GM18511 (cell line): ENCODE data around the gene ATP9A.
"Not testable (repeated sequence)": the region's sequence is repeated elsewhere in the genome, so short reads cannot be mapped to it uniquely, and the experiment has no call there.

Experiments used
- ATAC-seq: cut with Tn5 transposase; IDR thresholded peaks from one replicate; pipeline ENCODE4 v1.9.1; 2021; ENCODE audit warnings: mild to moderate bottlenecking, moderate library complexity; ENCODE audit not compliant: unreplicated experiment

ATP9A gene

DNA sequence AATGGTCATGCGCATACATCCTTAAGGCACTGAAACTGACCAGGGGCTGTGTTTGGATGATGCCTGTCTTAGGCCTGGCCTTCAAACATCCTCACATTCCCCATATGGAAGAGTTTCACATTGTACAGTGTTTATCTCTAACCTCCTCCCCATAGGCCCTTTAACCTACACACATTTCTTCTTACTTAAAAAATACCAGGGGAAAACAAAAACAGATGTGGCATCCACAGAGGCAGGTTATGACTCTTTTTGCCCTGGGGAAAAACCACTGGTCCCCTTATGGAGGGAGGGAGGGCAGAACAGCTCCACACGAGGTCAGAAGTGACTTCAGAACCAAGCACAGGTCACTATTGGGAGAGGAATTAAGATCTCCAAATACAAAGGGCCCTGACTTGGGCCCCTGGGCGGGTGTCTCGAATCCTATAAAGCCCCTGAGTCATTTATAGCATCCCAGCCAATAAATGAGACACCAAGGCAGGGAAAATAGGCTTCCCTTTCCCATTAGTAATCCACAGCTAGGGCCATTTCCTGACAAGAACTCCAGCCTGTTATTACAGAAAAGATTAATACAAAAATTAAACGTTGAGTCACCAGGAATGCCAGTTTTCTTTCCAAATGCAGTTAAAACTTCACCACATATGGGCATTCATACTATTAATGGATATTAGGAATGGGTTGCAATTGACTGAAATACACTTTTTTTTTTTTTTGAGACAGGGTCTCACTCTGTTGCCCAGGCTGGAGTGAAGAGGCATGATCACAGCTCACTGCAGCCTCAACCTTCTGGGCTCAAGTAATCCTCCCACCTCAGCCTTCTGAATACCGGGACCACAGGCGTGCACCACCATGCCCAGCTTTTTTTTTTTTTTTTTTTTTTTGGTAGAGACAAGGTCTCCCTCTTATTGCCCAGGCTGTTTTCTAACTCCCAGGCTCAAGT, 107.2 kb downstream of the ATP9A start:
- no peak for ATAC-seq

DNA sequence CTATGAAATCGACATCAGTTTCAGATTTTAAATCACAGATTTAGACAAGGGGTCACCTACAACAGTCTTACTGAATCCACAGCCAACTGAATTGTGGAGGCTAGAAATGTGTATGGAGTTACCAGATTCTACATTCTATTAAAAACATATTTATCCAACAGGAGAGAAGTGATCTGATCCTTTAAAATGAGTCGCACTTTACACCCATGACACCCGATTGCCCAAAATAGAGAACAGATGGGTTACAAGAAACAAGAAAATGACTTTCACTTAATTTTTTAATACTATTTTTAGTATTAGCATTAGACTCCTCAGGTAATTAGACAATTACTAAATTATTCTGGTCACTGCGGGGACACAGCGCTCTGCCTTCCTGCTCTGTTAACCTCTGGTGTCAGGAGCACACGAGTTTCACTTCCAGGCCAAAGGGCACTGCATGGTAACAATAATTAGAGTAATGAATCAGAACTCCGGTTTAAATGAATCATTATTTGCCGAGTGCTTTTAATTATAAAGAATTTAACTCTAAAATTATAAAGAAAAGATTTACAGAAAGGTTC, 108.6 kb downstream of the ATP9A start:
- ATAC-seq: no peak

DNA sequence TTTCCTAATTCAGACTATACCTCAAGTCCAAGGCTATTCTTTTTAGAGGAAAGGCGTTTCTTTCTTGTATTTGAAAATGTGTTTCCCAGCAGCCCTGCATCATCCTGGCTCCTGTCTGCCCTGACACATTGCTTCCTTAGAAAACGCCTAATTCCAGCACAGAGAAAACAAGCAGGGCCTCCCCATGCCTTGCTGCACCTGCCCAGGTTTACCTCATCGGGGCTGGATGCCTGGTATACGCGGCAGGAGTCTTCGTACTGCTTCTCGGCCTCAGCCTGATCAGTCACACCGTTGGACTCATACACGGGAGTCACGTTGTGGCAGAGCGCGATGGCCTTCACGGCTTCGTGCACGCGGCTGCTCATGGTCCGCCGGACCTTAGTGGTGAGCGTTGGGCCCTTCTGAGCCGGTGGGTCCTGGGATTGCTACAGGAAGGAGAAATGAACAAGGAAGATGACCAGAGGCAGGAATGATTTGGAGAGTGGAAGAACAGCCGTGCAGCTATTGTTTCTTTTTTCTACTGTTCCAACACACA, 111.4 kb downstream of the ATP9A start:
- no peak for ATAC-seq

DNA sequence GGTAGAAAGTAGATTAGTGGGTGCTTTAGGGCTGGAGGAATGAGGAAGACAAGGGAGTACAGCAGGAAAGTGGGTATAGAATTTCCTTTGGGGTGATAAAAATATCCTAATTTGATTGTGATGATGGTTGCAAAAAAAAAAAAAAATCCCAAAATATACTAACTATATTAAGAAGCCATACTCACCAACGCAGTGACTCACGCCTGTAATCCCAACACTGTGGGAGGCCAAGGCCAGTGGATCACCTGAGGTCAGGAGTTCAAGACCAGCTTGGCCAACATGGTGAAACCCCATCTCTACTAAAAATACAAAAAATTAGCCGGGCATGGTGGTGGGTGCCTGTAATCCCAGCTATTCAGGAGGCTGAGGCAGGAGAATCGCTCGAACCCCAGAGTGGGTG, 112.1 kb downstream of the ATP9A start:
- not testable (repeated sequence) for ATAC-seq

DNA sequence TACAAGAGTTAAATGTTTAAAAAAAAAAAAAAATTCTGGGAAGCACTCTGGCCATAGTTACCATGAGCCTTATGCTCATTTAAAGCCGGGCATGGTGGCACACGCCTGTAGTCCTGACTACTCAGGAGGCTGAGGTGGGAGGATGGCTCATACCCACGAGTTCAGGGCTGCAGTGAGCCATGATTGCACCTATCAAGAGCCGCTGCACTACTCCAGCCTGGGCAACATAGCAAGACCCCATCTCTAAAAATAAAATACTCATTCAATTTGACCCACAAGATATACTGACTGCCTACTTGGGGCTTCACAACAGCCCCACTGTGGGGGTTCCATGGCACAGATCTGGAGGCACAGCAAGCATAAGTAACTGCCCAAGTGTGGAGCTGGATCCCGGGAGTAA, 113.7 kb downstream of the ATP9A start:
- ATAC-seq: no peak

DNA sequence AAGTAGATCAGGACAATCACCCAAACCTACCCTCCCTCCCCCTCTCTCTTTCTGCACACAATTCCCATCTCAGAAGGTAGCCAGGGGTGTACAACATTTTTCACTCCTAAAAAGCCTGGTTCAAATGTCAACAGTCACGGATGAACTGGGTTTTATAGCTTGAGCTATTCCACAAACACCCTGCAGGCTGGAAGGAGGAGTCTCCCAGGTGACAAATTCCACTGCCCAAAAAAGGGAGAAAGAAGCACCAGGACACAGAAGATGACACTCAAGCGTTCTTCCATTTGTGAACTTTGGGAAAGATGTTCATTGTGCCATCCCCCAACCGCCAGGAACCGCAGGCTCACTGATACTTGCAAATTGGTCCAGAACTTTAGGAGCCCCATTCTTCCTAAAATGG, 114.1 kb downstream of the ATP9A start:
- ATAC-seq: no peak

DNA sequence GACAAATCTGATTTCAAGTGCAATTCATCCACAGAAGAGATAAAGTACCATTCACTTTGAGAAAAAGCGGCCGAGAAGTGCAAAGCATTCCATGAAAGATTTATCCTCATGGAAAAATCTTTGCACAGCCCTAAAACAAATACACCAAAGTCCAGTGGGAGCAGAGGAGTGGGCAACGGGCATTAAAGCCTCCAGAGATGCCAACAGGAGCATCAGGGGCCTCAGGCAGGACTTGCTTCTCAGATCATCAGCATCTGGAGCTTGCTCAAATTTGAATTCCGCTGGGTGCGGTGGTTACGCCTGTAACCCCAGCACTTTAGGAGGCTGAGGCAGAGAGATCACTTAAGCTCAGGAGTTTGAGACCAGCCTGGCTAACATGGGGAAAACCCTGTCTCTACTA, 115.0 kb downstream of the ATP9A start:
- ATAC-seq: no peak

DNA sequence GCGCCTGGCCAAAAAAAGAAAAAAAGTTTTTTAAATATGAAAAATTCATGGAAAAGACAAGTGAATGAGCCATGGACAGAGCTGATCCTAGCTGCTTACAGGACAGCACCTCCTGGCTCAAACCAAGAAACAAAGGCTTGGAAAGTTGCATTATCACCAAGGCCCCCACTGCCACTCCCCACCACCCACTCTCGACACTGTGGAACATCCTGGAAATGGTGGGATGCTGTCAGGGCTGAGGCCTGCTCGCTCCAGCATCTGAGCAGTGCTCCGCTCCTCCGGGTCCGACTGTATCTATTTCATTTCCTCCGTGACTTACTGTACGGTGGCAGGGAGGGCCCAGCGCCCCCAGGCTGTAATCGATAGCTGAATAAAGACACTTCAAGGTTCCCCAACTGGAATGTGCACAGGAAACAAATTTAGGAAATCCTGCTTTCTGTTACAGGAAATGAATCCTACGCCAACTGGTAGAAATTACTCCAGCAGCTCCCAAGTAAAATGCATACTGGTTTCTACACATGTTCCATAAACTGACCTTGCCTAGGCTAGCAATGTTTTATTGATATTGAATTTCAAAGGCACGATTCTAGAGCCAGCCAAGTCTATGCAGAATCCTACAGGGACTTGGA, 116.2 kb downstream of the ATP9A start:
- no peak for ATAC-seq

DNA sequence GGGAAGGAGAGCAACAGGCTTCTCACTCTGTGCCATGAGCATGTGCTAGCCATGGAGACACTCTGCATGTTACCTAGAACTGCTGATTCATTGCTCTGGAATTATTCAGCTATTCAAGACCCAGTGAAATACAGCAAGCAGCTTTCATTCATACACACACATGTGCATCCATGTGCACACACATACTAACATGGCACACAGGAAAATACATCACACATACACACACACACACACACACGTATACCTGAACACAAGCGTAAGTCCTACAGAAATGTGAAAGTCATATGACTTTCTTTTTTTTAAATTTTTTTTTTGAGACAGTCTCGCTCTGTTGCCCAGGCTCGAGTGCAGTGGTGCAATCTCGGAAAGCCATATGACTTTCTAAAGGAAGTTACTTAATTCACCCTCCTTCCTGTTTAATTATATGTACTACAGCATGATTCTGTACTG, 117.5 kb downstream of the ATP9A start:
- peak; percentile 77 for ATAC-seq

DNA sequence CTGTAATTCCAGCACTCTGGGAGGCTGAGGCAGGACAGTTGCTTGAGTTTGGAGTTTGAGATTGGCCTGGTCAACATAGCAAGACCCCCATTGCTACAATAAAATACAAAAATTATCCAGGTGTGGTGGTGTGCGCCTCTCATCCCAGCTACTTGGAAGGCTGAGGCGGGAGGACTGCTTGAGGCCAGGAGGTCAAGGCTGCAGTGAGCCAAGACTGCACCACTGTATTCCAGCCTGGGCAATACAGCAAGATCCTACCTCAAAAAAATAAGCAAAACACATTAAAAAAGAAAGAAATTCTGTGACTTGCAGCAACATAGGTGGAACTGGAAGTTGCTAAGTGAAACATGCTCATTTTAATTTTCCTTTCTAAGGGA, 119.6 kb downstream of the ATP9A start:
- ATAC-seq: no peak

DNA sequence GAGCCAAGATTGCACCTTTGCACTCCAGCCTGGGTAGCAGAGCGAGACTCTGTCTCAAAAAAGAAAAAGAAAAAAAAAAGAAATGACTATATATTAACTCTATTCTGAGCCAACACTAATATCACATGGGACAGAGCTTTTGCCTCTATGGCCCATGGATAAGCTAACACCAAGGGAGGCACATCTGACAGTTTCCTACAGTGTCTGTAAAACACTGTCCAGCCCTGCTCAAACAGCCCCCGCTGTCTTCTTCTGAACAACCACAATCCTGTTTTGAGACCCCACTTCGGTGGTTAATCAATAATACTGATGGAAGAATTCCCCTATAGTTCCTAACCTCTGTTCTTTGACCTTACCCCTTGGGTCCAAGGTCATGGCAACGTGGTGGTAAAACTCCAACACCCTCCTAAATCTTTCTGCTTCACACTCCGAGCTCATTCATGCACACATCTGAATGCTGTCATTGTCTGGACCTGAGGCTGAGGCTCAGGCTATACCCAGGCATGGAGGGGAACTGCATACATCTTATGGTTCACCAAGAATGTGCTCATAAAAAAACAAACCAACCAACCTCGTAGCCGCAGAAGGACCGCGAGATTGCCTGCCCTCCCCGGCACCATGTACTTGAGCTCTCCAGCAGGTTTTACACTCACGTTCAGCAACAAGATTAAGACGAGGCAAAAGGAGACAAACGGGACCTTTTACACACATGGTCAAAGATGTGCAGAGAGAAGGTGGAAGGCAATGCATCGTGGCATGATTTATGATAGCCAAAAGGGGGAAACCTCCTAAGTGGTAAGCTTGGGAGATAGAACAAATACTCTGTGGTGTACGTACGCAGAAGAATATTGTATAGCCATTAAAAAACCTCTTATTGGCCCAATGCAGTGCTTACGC, 120.3 kb downstream of the ATP9A start:
- no peak for ATAC-seq

DNA sequence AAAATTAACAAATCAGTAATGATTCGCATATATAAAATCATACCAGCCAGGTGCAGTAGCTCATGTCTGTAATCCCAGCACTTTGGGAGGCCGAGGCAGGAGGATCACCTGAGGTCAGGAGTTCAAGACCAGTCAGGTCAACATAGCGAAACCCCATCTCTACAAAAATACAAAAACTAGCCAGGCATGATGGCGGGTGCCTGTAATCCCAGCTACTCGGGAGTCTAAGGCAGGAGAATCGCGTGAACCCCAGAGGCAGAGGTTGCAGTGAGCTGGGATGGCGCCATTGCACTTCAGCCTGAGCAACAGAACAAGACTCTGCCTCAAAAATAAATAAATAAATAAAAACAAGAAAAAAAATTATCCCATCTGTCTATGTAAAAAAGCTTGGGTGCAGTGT, 124.4 kb downstream of the ATP9A start:
- ATAC-seq: not testable (repeated sequence)

DNA sequence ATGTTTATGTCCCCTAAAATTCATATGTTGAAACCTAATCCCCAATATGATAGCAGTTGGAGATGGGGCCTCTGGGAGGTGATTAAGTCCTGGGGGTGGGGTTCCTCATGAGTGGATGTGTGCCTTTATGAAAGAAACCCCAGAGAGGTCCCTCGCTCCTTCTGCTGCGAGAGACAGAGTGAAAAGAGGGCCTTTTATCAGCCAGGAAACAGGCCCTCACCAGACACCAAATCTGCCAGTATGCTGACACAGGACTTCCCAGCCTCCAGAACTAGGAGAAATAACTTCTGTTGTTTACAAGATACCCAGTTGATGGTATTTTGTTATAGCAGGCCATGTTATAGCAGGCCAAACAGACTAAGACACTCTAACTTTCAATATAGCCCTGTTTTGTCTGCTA, 124.8 kb downstream of the ATP9A start:
- no peak for ATAC-seq

DNA sequence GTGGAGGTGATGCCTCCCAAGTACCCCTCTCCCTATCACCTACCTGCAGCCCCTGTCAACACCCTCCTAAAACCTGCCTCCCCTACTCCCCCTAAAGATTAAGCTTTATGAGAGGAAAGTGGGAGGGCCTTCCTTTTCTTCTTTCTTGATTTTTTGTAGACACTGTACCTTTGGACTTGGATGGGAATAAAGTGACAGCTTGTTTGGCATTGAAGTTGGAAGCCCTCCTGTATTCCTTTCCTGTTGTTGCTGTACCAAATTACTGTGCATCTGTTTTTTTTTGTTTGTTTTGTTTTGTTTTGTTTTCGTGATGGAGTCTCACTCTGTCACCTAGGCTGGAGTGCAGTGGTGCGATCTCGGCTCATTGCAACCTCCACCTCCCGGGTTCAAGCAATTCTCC, 126.3 kb downstream of the ATP9A start:
- ATAC-seq: no peak

DNA sequence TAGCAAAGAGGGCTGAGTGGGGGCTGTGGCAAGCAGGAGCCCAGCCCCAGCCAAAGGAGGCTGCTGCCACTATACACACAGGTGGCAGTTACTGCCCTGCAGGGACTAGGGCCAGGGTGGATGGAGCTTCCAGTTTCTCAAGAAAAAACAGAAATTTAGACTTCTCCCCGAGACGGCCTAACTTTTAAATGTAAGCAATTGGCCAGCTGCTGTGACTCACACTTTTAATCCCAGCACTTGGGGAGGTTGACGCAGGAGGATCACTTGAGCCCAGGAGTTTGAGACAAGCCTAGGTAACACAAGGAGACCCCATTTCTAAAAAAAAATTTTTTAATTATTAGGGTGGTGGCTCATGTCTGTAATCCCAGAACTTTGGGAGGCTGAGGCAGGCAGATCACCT, 127.4 kb downstream of the ATP9A start:
- no peak for ATAC-seq

DNA sequence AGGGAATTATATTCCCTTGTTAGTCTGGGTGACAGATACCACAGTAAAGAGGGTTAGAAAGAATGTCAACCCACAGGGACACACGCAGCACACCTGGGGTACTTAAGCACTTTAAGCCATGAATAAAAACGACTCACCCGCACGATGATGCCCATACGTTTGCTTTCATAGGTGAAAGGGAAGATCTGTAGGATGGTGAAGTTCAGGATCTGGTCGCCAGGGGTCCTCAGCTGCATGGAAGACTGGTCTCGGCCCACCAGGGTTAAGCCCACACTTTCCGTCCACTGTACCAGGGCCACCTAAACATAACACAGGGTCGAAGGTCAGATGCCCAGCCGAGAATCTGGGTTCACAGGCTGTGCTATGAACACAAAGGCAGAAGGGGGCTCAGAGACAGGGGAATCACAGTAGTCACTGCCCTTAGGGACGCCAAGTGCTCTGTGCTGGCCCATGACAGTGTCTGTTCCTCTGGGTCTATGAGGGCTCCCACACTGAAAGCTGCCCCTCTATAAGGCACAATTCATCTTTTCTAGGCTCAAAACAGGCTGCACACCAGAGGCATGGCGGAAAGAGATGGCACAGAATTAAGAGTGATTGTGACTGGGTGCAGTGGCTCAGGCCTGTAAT, 128.9 kb downstream of the ATP9A start:
- ATAC-seq: peak; percentile 56

DNA sequence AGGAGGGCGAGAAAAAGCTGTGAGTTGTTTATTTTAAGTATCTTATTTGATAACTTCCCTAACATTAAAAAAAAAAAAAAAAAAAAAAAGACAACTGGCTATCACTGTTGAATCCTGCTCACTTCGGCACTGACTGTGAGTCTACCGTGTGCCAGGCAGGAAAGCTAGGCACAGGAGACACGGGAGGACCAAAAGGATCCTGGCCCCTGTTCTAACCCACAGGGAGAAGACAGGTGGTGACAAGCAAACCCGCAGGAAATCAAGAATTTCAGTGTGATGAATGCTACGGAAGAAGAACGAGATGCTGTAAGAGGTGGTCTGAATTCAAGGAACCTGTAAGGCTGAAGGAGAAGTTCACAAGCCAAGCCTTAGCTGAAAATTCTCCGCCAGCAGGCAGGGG, 130.9 kb downstream of the ATP9A start:
- no peak for ATAC-seq

DNA sequence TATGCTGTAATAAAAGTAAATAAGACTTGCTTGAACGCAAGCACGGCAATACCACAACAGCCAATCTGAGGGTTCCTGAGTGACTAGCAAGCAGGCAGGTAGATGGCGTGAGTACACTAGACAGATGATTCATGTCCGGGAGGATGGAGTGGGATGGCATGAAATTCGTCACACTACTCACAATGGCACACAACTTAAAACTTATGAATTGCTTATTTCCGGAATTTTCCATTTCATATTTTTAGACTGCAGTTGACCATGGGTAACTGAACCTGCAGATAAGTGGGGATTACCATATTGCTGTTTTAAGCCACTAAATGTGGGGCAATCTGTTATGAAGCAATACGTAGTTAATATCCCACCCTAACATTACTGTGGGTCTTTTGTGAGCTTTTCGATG, 132.1 kb downstream of the ATP9A start:
- no peak for ATAC-seq

DNA sequence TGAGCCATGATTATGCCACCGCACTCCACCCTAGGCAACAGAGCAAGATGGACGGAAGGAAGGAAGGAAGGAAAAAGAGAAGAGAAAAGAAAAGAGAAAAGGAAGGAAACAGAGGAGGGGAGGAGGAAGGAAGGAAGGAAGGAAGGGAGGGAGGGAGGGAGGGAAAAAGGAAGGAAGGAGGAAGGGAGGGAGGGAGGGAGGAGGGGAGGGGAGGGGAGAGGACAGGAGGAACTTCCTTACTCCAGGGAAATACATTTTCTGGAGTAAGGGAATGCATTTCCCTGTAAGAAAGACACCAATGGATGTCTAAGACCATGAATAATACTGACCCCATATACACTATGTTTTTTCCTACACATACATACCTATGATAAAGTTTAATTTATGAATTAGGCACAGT, 132.5 kb downstream of the ATP9A start:
- ATAC-seq: no peak

DNA sequence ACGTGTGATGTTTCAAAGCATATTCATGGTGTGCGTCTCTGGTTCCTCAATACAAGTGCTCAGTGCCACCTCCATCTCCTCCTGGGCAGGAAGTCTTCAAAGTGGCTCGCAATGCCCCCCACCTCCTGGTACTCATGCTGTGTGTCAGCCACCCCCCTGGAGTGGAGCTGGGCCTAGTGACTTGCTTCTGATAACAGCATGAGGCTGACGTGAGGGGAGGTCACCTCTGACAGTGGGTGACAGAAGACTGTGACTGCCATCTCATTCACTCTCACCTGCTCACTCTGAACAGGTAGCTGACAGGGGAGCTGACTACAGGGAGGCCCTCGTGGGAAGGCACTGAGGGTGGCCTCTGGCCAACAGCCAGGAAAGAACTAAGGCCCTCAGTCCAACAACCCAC, 133.3 kb downstream of the ATP9A start:
- no peak for ATAC-seq
